Left colon (tissue), 2 donors: Measurements from ENCODE around the gene LMF2. TPM values are rescaled to one million over a fixed set of nuclear protein-coding genes. Genes with fewer than 3 reads are reported as not detected.

Source experiments
- ATAC-seq: fragments of 200-7000 bp; cut with Tn5 transposase; one replicate; pipeline ENCODE4 v1.9.1; 2020; ENCODE audit warnings: mild to moderate bottlenecking, moderate library complexity
- DNase-seq, 2 donors: peaks; one replicate each; pipeline ENCODE4 v3.0.0-alpha.2; 2020
- intact Hi-C, 2 donors: fragments of 100-400 bp; cut with DNase I in 1 of 2; cut with micrococcal nuclease in 1 of 2; formaldehyde crosslinking; loops; one replicate each; pipeline versions ENCODE4 v1.11.2 to v1.14.0; 2022; cut with DNase I, micrococcal nuclease
- total RNA-seq, 2 donors: library from RNA; stranded (reverse); fragmentation: NEBNext Ultra II Directional; extraction: Animal tissue kit (Norgen Biotek cat#: 25700); gene quantifications; one replicate each; pipeline ENCODE4 v1.2.1, GENCODE V29; 2021
- donor health status: DM: no; HTN: no; CAD: no.
- donor health status: DM: yes; HTN: yes; CAD: no.

Gene LMF2
- total RNA-seq, 2 donors from 2014 or later = 58.7 to 59.3 TPM

DNA sequence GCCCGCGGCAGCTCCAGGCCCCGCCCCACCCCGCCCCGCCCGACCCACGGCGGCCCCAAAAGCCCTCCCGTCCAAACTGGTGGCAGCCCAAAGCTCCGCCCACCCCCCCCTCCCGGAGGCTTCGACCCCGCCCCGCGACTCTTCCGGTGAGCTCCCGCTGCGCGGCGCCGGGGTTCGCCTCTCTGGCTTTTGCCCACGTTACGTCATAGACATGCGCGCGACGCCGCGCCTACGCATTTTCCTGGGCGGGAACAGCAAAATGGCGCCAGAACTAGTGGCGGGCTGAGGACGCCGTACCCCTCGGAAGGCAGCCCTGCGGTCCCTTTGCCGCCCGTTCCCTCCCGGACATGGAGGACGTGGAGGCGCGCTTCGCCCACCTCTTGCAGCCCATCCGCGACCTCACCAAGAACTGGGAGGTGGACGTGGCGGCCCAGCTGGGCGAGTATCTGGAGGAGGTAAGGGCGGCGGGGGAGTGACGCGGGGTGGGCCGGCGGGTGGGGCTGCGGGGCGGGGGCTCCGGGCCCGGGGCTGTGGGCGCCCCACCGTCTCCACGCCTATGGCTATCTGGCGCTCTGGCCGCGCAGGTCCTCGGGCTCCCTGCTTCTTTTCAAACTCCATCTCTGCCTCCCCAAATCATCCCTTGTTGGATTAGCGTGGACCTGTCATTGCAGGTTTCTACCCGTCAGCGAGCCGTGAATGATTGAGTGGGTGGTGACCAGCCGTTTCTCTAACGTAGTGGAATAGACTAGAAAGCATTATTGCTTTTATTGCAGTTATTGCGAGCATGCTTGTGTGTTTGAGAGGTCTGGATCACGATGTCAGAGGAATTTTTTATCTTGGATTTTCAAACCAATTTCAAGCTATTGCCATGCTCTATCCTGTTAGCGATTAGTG is 736 bp upstream of the LMF2 start, which contains the start of gene NCAPH2:
TSS of gene NCAPH2 (plus strand) at position 234 of the 894 bp plus-strand sequence. CDS start at position 348, 114 bp downstream.
- ATAC-seq (peak; percentile 80), DNase-seq (peak; percentile 95 to 98)
- intact Hi-C loops = no loop called here

DNA sequence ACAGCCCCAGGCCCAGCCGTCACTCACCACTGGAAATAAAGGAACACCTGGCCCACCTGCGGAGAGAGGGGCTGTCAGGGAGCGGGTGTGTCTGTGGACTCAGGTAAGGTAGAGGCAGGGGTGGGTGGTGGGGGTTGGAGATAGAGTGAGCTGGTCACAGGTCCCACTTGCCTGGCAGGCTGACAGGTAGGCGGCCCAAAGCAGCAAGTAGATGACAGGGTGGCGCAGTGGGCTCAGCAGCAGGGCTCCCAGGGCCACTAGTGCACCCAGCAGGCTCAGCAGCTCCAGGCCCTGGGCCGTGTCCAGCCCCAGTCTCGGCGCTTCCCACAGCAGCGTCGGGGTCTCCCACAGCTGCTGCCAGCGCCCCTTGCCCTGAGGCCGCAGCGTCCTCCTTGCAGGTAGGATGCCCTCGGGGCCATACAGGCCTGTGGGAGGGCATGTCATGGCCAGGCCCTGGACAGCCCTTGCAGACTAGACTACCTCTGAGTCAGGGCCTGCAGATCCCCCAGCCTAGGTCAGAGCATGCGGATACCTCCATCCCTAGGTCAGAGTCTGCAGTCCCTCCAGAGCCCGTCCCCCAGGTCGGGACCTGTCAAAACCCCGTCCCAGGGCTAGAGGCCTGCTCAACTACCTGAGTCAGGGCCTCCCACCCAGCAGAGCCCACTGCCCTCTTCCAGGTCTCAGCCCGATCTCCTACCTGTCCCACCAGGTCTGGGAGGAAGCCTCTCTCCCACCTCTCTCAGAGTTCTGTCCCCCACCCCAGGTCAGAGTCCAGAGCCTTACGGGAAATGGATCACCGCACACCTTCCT is 686 bp downstream of the LMF2 start:
- peak; percentile 47 to 49 for DNase-seq
- intact Hi-C loops = no loop called here
- peak; percentile 3 for ATAC-seq

DNA sequence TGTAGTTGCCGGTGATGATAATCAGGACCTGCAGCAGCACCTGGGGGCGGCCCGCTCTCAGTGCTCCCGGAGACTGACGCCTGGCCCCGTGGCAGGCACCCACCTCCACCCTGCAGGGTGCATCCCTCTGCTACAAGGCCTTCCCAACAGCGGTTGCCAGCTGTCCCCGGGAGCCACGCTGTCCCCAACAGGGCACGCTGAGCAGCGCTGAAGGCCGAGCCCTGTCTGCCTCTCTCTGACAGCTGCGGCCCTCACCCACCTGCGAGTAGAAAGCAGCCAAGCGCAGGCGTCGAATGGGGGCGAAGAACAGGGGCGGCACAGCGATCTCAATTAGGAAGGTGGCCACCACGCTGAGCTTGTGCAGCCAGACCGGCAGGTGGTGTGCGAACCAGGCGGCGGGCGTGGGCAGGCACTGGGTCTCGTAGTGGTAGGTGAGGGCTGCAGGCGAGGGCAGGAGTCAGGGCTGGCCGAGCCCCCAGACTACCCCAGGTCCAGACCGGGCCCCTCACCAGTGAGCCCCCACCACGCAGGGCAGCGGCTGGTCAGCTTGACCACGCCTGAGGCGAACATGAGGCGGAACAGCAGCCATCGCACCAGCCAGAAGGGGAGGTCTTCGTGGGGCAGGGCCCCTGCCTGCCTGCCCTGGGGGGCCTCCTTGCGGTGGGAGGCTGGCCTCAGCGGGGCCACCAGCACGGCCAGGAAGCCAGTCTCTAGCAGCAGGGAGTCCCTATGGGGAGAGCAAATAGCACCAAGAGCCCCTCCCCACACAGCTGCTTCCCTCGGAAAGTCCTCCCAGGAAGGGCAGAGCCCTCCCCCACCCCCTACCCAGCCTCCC is 1.5 kb downstream of the LMF2 start:
- ATAC-seq = no peak
- intact Hi-C loops = no loop called here
- DNase-seq = peak in 1 of 2 donors; percentile 34

- DNase-seq (no peak), ATAC-seq (no peak)
- intact Hi-C loops = no loop called here
Observed at GRCh38 chr22:50505276-50505775, 2.2 kb downstream of the LMF2 start.

- DNase-seq (no peak), ATAC-seq (no peak)
- intact Hi-C loops = no loop called here
Observed at GRCh38 chr22:50504369-50505211, 2.9 kb downstream of the LMF2 start.

DNA sequence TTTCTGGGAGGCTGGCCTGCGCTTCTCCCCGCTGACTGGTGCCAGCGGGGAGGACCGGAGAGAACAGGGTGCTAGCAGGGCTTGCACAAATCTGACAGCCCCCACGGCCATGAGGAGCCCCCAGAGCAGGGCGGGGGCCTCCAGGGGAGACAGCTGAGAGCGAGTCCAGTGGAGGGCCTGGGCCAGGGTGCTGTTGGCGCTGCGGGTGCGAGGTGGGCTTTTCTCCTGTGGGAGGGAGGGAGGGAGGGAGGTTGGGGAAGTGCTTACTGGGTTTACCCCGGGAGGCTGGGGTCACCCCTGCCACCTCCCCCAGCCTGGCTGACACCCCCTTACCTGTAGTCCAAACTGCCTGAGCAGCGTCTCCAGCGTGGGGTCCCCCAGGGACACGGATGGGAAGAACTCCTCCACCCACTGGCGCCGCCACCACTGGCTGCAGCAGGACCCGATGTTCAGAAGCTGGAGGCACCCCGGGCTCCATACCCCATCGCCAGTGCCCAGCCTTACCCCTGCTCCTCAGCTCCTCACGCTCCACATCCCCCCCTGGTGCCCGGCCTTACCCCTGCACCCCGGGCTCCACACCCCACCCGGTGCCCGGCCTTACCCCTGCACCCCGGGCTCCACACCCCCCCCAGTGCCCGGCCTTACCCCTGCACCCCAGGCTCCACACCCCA is 3.9 kb downstream of the LMF2 start:
- ATAC-seq (no peak), DNase-seq (no peak)
- intact Hi-C loops = no loop called here

DNA sequence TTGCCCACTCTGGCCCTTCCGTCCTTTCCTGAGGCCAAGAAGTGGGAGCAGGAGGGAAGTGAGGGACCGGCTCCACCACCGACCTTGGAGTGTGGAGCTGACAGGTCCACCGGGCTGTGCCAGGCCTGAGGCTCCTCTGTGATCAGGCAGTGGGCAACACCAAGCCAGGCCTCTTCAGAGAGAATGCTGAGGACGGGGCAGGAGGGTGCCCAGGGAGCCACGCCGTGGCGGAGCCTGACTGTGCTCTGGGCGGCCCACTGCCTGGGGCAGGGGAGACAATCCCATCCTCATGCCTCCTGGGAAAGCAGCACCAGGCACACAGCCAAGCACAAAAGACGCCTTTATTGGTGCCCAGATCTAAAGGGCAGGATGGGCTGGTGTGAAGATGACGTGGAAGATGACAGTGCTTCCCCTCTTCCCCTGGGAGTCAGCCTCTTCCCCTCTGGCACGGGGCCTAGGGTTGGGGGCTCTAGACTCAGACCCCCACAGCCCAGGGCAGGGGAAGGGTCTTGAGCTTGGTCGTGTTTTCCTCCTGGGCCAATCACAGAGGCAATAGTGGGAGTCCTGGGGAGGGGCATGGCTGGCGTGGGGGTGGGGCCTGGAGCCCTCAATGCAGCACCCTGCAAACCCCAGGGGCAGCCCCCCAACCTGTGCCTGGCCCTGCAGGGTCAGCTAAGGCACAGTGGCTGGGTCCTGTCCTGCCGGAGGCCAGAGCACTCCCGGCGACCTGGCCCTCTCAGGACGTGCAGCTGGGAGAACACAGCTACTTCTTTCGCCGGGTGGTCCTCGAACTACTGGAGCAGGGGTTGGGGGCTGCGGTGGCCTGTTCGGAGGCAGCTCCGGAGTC is 4.7 kb downstream of the LMF2 start:
- no peak for DNase-seq
- ATAC-seq = no peak
- intact Hi-C loops = no loop called here

GRCh38 chr22:50502096-50502495 is 5.4 kb downstream of the LMF2 start:
- ATAC-seq (no peak), DNase-seq (no peak)
- intact Hi-C loops = no loop called here

GRCh38 chr22:50500452-50500851 is 7.0 kb downstream of the LMF2 start:
- no peak for DNase-seq
- no peak for ATAC-seq
- intact Hi-C loops = no loop called here

- intact Hi-C loops = no loop called here
- peak; percentile 86 for ATAC-seq
- DNase-seq = peak; percentile 71 to 79
Observed at GRCh38 chr22:50498322-50498890, 9.1 kb downstream of the LMF2 start.

DNA sequence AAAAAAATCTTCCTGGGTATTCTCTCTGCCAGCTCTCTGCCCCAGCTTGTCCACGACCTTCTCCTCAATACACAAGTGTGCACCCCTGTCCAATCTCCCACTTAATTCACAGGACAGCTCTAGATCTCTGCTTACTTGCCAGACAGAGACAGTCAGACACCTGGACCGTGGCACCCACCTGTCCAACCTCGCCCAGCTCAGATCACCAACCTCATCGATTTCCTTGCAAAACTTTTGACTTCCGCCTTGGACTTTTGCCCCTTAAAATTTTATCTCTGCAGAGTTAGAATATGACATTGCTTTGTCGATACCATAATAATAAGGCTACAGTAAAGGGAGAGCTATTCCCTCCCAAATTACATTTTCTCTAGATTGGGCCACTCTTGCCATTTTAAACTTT is 10.4 kb downstream of the LMF2 start:
- intact Hi-C loops = no loop called here
- ATAC-seq (peak; percentile 72), DNase-seq (no peak)

- DNase-seq = peak in 1 of 2 donors; percentile 4
Observed at GRCh38 chr22:50490531-50491308, 16.8 kb downstream of the LMF2 start.

DNA sequence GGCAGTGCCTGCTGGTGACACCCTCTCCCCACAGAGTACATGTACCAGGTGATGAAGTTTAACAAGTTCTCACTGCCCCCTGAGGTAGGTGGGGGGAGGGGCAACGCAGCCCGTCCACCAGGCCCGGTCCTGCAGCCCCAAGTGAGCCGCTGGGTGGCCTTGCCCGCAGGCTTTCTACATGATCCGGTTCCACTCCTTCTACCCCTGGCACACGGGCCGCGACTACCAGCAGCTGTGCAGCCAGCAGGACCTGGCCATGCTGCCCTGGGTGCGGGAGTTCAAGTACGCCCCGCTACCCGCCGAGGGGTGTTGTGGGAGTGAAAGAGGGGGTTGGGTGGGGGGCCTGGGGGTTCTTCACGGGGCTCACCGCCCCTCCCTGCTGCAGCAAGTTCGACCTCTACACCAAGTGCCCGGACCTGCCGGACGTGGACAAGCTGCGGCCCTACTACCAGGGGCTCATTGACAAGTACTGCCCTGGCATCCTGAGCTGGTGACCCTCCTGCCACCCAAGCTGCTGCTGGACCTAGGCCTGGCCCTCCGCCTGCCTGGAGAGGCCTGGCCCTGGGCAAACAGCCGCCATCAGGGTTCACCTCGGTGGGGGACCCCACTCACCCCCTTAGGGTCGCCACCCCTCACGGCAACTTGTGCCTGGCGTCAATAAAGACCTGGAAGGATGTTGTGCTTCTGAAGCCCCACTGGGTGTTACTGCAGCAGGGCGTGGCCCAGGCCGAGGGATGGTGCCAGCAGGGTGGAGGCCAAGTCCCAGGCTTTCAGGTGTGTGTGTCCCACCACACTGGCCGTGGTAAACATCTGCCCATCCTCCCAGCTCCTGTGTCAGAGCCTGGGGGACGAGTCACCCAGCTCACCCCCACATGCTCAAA is 17.9 kb downstream of the LMF2 start:
- ATAC-seq (no peak), DNase-seq (no peak)
- intact Hi-C loops = no loop called here

More at GRCh38 chr22:50490531-50491308, 16.8 kb downstream of the LMF2 start:
- intact Hi-C loops = no loop called here
- ATAC-seq = no peak

- intact Hi-C loops = no loop called here
- ATAC-seq (no peak), DNase-seq (no peak)
Observed at GRCh38 chr22:50488886-50489285, 18.6 kb downstream of the LMF2 start.
